ENCODE data around the gene MATCAP1. TPM values are rescaled to one million over a fixed set of nuclear protein-coding genes. Genes with fewer than 3 reads are reported as not detected.
A peak's percentile ranks its signal among the peaks of the same experiment; 100 is the strongest.

The MATCAP1 gene
- total and polyA plus RNA-seq, 2 of the 13 experiments (the other 11 are each of a cell fraction or from before 2014, with no cell fraction given) = 11.2 to 24.5 TPM

GRCh38 chr16:67137605-67138004, 46.2 kb downstream of the MATCAP1 start (continued):
- TF ChIP-seq, protein P1, sequence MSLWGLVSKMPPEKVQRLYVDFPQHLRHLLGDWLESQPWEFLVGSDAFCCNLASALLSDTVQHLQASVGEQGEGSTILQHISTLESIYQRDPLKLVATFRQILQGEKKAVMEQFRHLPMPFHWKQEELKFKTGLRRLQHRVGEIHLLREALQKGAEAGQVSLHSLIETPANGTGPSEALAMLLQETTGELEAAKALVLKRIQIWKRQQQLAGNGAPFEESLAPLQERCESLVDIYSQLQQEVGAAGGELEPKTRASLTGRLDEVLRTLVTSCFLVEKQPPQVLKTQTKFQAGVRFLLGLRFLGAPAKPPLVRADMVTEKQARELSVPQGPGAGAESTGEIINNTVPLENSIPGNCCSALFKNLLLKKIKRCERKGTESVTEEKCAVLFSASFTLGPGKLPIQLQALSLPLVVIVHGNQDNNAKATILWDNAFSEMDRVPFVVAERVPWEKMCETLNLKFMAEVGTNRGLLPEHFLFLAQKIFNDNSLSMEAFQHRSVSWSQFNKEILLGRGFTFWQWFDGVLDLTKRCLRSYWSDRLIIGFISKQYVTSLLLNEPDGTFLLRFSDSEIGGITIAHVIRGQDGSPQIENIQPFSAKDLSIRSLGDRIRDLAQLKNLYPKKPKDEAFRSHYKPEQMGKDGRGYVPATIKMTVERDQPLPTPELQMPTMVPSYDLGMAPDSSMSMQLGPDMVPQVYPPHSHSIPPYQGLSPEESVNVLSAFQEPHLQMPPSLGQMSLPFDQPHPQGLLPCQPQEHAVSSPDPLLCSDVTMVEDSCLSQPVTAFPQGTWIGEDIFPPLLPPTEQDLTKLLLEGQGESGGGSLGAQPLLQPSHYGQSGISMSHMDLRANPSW (CRISPR knock-in tag; IDR thresholded peaks at IDR 0.05; ENCODE audit: borderline replicate concordance) = no peak
- no peak for TF ChIP-seq THAP7 (CRISPR knock-in tag; IDR thresholded peaks at IDR 0.05)
- TF ChIP-seq ZNF367 (CRISPR knock-in tag; IDR thresholded peaks at IDR 0.05; ENCODE audit: borderline replicate concordance) = no peak

- POLR2A ChIA-PET = interaction anchor here (0.6 to 3.5 kb wide), 6 partner anchors 9 to 107 kb away, joined by 3 to 16 read pairs (median 5); partner anchors contain the start of genes B3GNT9 and CBFB
These were observed 54.3 kb downstream of the MATCAP1 start for GRCh38 chr16:67129422-67129821.

More at GRCh38 chr16:67129422-67129821, 54.3 kb downstream of the MATCAP1 start:
- Histone ChIP-seq H4K20me1 (ENCODE audit: insufficient read depth, low read length) (peaks cover 14% of the 10 kb centered on the region), H3K36me3 (replicated peaks in 1 of 2; ENCODE audit: control insufficient read depth in 1 of 2, insufficient read depth in 2 of 2, low read length in 2 of 2) (peaks cover 58 to 84% of the 10 kb centered on the region in 2 experiments), H3K9ac (ENCODE audit: insufficient read depth, low read depth, low read length) (no peak overlapping the region), H3K4me2 (ENCODE audit: low read depth, low read length) (no peak overlapping the region), H3K4me1 (ENCODE audit: insufficient read depth, low read length) (no peaks in the 10 kb centered on the region; the same call in 1 of the 2 replicates), H3K79me2 (ENCODE audit: insufficient read depth, low read length) (peaks cover 19% of the 10 kb centered on the region), H3K9me3 (ENCODE audit: low read length) (no peaks in the 10 kb centered on the region), H2AFZ (ENCODE audit: low read length) (no peak overlapping the region), H3K27ac (ENCODE audit: extremely low read length, insufficient read depth, low read length) (no peak overlapping the region), H3K4me3 (replicated peaks in 1 of 3; ENCODE audit: insufficient read depth in 1 of 3, low read depth in 2 of 3, low read length in 3 of 3) (no peak overlapping the region), H3K27me3 (ENCODE audit: control insufficient read depth in 1 of 2, insufficient read depth in 2 of 2, low read length in 2 of 2) (no peaks in the 10 kb centered on the region)
- 97% methylated on average over 3 of the region's 3 CpGs for WGBS (ENCODE audit: low lambda C conversion rate)
- ATAC-seq (peak; percentile 22; the same call in 2 of the 3 replicates), DNase-seq (ENCODE audit: low spot score) (no peak), FAIRE-seq (no peak)
- CTCF ChIA-PET (ENCODE audit: low intra/inter-chr PET ratio, low total read pairs) = no interaction called here
- intact Hi-C loops (cut with micrococcal nuclease; ENCODE audit: unreplicated experiment) = no loop called here
- TF ChIP-seq, protein P2, sequence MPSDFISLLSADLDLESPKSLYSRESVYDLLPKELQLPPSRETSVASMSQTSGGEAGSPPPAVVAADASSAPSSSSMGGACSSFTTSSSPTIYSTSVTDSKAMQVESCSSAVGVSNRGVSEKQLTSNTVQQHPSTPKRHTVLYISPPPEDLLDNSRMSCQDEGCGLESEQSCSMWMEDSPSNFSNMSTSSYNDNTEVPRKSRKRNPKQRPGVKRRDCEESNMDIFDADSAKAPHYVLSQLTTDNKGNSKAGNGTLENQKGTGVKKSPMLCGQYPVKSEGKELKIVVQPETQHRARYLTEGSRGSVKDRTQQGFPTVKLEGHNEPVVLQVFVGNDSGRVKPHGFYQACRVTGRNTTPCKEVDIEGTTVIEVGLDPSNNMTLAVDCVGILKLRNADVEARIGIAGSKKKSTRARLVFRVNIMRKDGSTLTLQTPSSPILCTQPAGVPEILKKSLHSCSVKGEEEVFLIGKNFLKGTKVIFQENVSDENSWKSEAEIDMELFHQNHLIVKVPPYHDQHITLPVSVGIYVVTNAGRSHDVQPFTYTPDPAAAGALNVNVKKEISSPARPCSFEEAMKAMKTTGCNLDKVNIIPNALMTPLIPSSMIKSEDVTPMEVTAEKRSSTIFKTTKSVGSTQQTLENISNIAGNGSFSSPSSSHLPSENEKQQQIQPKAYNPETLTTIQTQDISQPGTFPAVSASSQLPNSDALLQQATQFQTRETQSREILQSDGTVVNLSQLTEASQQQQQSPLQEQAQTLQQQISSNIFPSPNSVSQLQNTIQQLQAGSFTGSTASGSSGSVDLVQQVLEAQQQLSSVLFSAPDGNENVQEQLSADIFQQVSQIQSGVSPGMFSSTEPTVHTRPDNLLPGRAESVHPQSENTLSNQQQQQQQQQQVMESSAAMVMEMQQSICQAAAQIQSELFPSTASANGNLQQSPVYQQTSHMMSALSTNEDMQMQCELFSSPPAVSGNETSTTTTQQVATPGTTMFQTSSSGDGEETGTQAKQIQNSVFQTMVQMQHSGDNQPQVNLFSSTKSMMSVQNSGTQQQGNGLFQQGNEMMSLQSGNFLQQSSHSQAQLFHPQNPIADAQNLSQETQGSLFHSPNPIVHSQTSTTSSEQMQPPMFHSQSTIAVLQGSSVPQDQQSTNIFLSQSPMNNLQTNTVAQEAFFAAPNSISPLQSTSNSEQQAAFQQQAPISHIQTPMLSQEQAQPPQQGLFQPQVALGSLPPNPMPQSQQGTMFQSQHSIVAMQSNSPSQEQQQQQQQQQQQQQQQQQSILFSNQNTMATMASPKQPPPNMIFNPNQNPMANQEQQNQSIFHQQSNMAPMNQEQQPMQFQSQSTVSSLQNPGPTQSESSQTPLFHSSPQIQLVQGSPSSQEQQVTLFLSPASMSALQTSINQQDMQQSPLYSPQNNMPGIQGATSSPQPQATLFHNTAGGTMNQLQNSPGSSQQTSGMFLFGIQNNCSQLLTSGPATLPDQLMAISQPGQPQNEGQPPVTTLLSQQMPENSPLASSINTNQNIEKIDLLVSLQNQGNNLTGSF (CRISPR knock-in tag; IDR thresholded peaks at IDR 0.05) = no peak
- TF ChIP-seq ZNF790 (CRISPR knock-in tag; IDR thresholded peaks at IDR 0.05; ENCODE audit: borderline replicate concordance) = no peak
- no peak for TF ChIP-seq PREB (CRISPR knock-in tag; IDR thresholded peaks at IDR 0.05)
- 0 out of 2 replicates have a peak, but pooled peaks have one; percentile 13 for TF ChIP-seq RBFOX2 (IDR thresholded peaks at IDR 0.05; ENCODE audit: low read depth, low read length)
- no peak for TF ChIP-seq ATAD3A (CRISPR knock-in tag; IDR thresholded peaks at IDR 0.05)
- in situ Hi-C loops (cut with HindIII; ENCODE audit: extremely low pct_ligation_motif_present, low pct_unique_long_range_greater_than_20kb) = no loop called here
- BruUV-seq (replicated peaks) = no TSS peak

Data from HepG2 (cell line).